Esophagus muscularis mucosa (tissue), 4 donors: ENCODE results near the gene HMMR. TPM values are rescaled to one million over a fixed set of nuclear protein-coding genes. Genes with fewer than 3 reads are reported as not detected.

ENCODE experiments used
- DNase-seq: peaks from one replicate; pipeline ENCODE4 v3.0.0-alpha.2; 2017; ENCODE audit errors: extremely low spot score
- H3K27ac ChIP-seq, 4 donors: fragments of 200-600 bp; sonication (generic); replicated peaks in 1 of 4; 1 replicate in 3 of 4; 2 replicates in 1 of 4; pipeline ENCODE4 v1.5.1; 2016 to 2019; ENCODE audit warnings: mild to moderate bottlenecking in 1 of 4
- H3K27me3 ChIP-seq, 4 donors: fragments of 200-600 bp; sonication (generic); one replicate each; pipeline versions ENCODE4 v1.5.1 to v1.6.0; 2016 to 2019
- H3K36me3 ChIP-seq, 4 donors: fragments of 200-600 bp; sonication (generic); one replicate each; pipeline ENCODE4 v1.5.1; 2016 to 2019
- H3K4me1 ChIP-seq, 4 donors: fragments of 200-600 bp; sonication (generic); one replicate each; pipeline ENCODE4 v1.5.1; 2016 to 2019
- H3K4me3 ChIP-seq, 4 donors: fragments of 200-600 bp; sonication (generic); 1 replicate in 2 of 4; 2 replicates in 2 of 4; pipeline ENCODE4 v1.5.1; 2016 to 2019; ENCODE audit warnings: mild to moderate bottlenecking in 4 of 4, moderate library complexity in 1 of 4
- H3K9me3 ChIP-seq, 4 donors: fragments of 200-600 bp; sonication (generic); 1 replicate in 3 of 4; 2 replicates in 1 of 4; pipeline ENCODE4 v1.5.1; 2016 to 2019
- CTCF ChIP-seq, 3 experiments: fragments of 200-600 bp in 2 of 3; fragments of 450-650 bp in 1 of 3; sonication (generic) in 2 of 3; IDR thresholded peaks; one replicate each; pipeline ENCODE4 v1.5.1; 2017 to 2019; ENCODE audit warnings: antibody characterized with exemption in 3 of 3, mild to moderate bottlenecking in 2 of 3, moderate library complexity in 1 of 3
- EP300 ChIP-seq: sonication (generic); formaldehyde crosslinking; IDR thresholded peaks from one replicate; pipeline ENCODE4 v1.6.1; 2017; ENCODE audit warnings: antibody characterized with exemption
- POLR2A ChIP-seq: fragments of 450-650 bp; IDR thresholded peaks from one replicate; pipeline ENCODE4 v1.6.1; 2017; ENCODE audit warnings: antibody characterized with exemption, moderate library complexity, mild to moderate bottlenecking, low read depth
- POLR2AphosphoS5 ChIP-seq, 2 donors: sonication (generic); formaldehyde crosslinking; IDR thresholded peaks; one replicate each; pipeline ENCODE4 v1.6.1; 2017; ENCODE audit warnings: antibody characterized with exemption in 2 of 2
- WGBS: methylation state at CpG from one replicate; pipeline ENCODE4 v1.1.5; 2018; 5-methylcytosine and 5-hydroxymethylcytosine counted together
- intact Hi-C: fragments of 100-400 bp; cut with DNase I; formaldehyde crosslinking; loops from one replicate; pipeline ENCODE4 v1.15.1; 2023
- total RNA-seq, 4 donors: library from RNA; depleted of rRNA; stranded (reverse); fragments of >200 nt; gene quantifications; one replicate each; pipeline versions ENCODE4 v1.1.0 to v1.2.1, GENCODE V29; 2016

The HMMR gene
- total RNA-seq, 4 donors from 2014 or later = 0.17 to 0.57 (median 0.26) TPM; not detected in 1

DNA sequence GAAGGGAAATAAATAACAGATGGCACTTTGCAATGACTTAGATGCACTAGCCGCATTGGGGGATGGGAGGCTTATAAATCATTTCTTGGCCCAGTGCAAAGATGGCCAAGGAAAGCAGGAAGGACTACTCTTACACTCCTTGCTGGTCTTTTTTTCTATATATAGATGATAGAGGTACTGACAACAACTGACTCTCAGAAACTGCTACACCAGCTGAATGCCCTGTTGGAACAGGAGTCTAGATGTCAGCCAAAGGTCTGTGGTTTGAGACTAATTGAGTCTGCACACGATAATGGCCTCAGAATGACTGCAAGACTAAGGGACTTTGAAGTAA lies 21.4 kb upstream of the HMMR start:
- no peaks in the 10 kb centered on the region for H3K9me3 ChIP-seq
- peaks cover 5 to 35% (median 24%) of the 10 kb centered on the region in 4 donors for H3K36me3 ChIP-seq
- no peak for TF ChIP-seq POLR2AphosphoS5 (IDR thresholded peaks at IDR 0.05)
- TF ChIP-seq CTCF (IDR thresholded peaks at IDR 0.05) = no peak
- TF ChIP-seq POLR2A = no peak
- no peak for TF ChIP-seq EP300
- H3K27ac ChIP-seq = peak overlapping the region in 1 of 4 donors; percentile 19
- H3K27me3 ChIP-seq = no peaks in the 10 kb centered on the region
- 62% methylated on average over 2 of the region's 2 CpGs for WGBS
- peak overlapping the region in 2 of 4 donors; percentile 14 to 87 for H3K4me3 ChIP-seq
- peaks cover 13 to 41% (median 34%) of the 10 kb centered on the region in 4 donors for H3K4me1 ChIP-seq
- intact Hi-C loops = no loop called here
- DNase-seq = no peak

GRCh38 chr5:163440954-163441353 lies 19.5 kb upstream of the HMMR start:
- Histone ChIP-seq H3K4me1 (peaks cover 13 to 41% (median 37%) of the 10 kb centered on the region in 4 donors), H3K9me3 (no peaks in the 10 kb centered on the region), H3K36me3 (peaks cover 11 to 51% (median 39%) of the 10 kb centered on the region in 4 donors), H3K4me3 (no peak overlapping the region), H3K27ac (no peak overlapping the region), H3K27me3 (no peaks in the 10 kb centered on the region)
- intact Hi-C loops = no loop called here
- TF ChIP-seq POLR2AphosphoS5 (IDR thresholded peaks at IDR 0.05) (no peak), POLR2A (no peak), EP300 (no peak), CTCF (IDR thresholded peaks at IDR 0.05) (no peak)
- no peak for DNase-seq
- 96% methylated on average over 3 of the region's 3 CpGs for WGBS

- H3K4me3 ChIP-seq = no peak overlapping the region
- WGBS = 84% methylated on average over 1 of the region's 1 CpG
- DNase-seq = no peak
- H3K9me3 ChIP-seq = no peaks in the 10 kb centered on the region
- TF ChIP-seq POLR2AphosphoS5 (IDR thresholded peaks at IDR 0.05) (no peak), CTCF (IDR thresholded peaks at IDR 0.05) (no peak), EP300 (no peak), POLR2A (no peak)
- H3K4me1 ChIP-seq = peaks cover 0 to 18% (median 14%) of the 10 kb centered on the region in 4 donors
- H3K27ac ChIP-seq = no peak overlapping the region
- intact Hi-C loops = no loop called here
- peaks cover 24 to 72% (median 58%) of the 10 kb centered on the region in 4 donors for H3K36me3 ChIP-seq
- H3K27me3 ChIP-seq = no peaks in the 10 kb centered on the region
Observed at GRCh38 chr5:163444526-163444925, 15.9 kb upstream of the HMMR start.

GRCh38 chr5:163445345-163445744 lies 15.1 kb upstream of the HMMR start:
- intact Hi-C loops = no loop called here
- H3K4me1 ChIP-seq = peaks cover 0 to 10% (median 6%) of the 10 kb centered on the region in 4 donors
- no peaks in the 10 kb centered on the region for H3K9me3 ChIP-seq
- DNase-seq = no peak
- TF ChIP-seq POLR2A (no peak), EP300 (no peak), CTCF (IDR thresholded peaks at IDR 0.05) (no peak), POLR2AphosphoS5 (IDR thresholded peaks at IDR 0.05) (no peak)
- 80% methylated on average over 6 of the region's 6 CpGs for WGBS
- H3K27me3 ChIP-seq = no peaks in the 10 kb centered on the region
- no peak overlapping the region for H3K27ac ChIP-seq
- H3K4me3 ChIP-seq = no peak overlapping the region
- H3K36me3 ChIP-seq = peaks cover 29 to 79% (median 62%) of the 10 kb centered on the region in 4 donors

DNA sequence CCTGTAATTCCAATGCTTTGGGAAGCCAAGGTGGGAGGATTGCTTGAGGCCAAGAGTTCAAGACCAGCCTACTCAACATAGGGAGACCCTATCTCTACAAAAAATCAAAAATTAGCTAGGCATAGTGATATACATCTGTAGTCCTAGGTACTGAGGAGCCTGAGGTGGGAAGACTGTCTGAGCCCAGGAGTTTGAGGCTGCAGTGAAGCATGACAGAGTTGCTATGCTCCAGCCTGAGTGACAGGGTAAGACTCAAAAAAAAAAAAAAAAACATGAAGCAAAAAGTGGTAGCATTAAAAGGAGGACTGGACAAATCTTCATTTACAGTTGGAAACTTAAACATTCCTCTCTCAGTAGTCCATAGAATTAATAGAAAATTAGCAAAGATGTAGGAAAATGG lies 13.2 kb upstream of the HMMR start:
- H3K36me3 ChIP-seq = peaks cover 42 to 86% (median 62%) of the 10 kb centered on the region in 4 donors
- DNase-seq = no peak
- TF ChIP-seq EP300 = no peak
- no peak for TF ChIP-seq CTCF (IDR thresholded peaks at IDR 0.05)

More for the DNA sequence above, 13.2 kb upstream of the HMMR start:
- H3K27ac ChIP-seq = no peak overlapping the region
- no peaks in the 10 kb centered on the region for H3K9me3 ChIP-seq
- intact Hi-C loops = no loop called here
- H3K4me1 ChIP-seq = peaks cover 0 to 6% (median 0%) of the 10 kb centered on the region in 4 donors
- H3K4me3 ChIP-seq = no peak overlapping the region
- no peaks in the 10 kb centered on the region for H3K27me3 ChIP-seq
